Astrocyte (in vitro differentiated cells and primary cell): ENCODE measurements around the gene PSMD12. TPM values are rescaled to one million over a fixed set of nuclear protein-coding genes. Genes with fewer than 3 reads are reported as not detected.

ENCODE experiments used
- DNase-seq: peaks from one replicate; pipeline ENCODE4 v3.0.0-alpha.2; 2010; ENCODE audit warnings: low read depth
- FAIRE-seq: peaks from 2 replicates; lab custom pipeline; 2011; peaks lifted over from hg19 to GRCh38; lab: Jason Lieb, UNC
- H2AFZ ChIP-seq: 2 replicates; pipeline ENCODE4 v1.6.0; 2012; ENCODE audit warnings: low read depth, low read length, inconsistent platforms
- H3K27ac ChIP-seq: 2 replicates; pipeline ENCODE4 v1.5.1; 2011; ENCODE audit warnings: low read depth, low read length, inconsistent platforms
- H3K27me3 ChIP-seq: 2 replicates; pipeline ENCODE4 v1.6.0; 2011; ENCODE audit warnings: low read length, inconsistent platforms; ENCODE audit not compliant: insufficient read depth
- H3K36me3 ChIP-seq: 2 replicates; pipeline ENCODE4 v1.5.1; 2011; ENCODE audit warnings: low read length, inconsistent platforms; ENCODE audit not compliant: insufficient read depth
- H3K4me1 ChIP-seq: 2 replicates; pipeline ENCODE4 v1.5.1; 2011; ENCODE audit warnings: low read length, inconsistent platforms; ENCODE audit not compliant: insufficient read depth
- H3K4me2 ChIP-seq: 2 replicates; pipeline ENCODE4 v1.6.0; 2012; ENCODE audit warnings: low read length, inconsistent platforms
- H3K4me3 ChIP-seq: 2 replicates; pipeline ENCODE4 v1.5.1; 2011; ENCODE audit warnings: low read depth, mild to moderate bottlenecking, low read length, inconsistent platforms; ENCODE audit not compliant: insufficient read depth
- H3K79me2 ChIP-seq: 2 replicates; pipeline ENCODE4 v1.6.0; 2012; ENCODE audit warnings: mild to moderate bottlenecking, low read length, inconsistent platforms; ENCODE audit not compliant: insufficient read depth
- H3K9ac ChIP-seq: 2 replicates; pipeline ENCODE4 v1.6.0; 2012; ENCODE audit warnings: mild to moderate bottlenecking, low read length, inconsistent platforms
- H3K9me3 ChIP-seq: 2 replicates; pipeline ENCODE4 v1.5.1; 2012; ENCODE audit warnings: low read depth, mild to moderate bottlenecking, low read length, inconsistent platforms; ENCODE audit not compliant: insufficient read depth
- H4K20me1 ChIP-seq: 2 replicates; pipeline ENCODE4 v1.6.0; 2012; ENCODE audit warnings: low read length, inconsistent platforms; ENCODE audit not compliant: insufficient read depth
- H3K27ac Mint-ChIP-seq: one replicate; pipeline ENCODE4 v1.8.0; 2021; ENCODE audit warnings: mild to moderate bottlenecking, mixed read lengths; ENCODE audit not compliant: unreplicated experiment
- H3K27me3 Mint-ChIP-seq: one replicate; pipeline ENCODE4 v1.8.0; 2021; ENCODE audit warnings: low read depth, mixed read lengths; ENCODE audit not compliant: unreplicated experiment
- H3K36me3 Mint-ChIP-seq: one replicate; pipeline ENCODE4 v1.8.0; 2021; ENCODE audit warnings: low read depth, mixed read lengths; ENCODE audit not compliant: unreplicated experiment
- H3K4me1 Mint-ChIP-seq: one replicate; pipeline ENCODE4 v1.8.0; 2021; ENCODE audit warnings: low read depth, mixed read lengths; ENCODE audit not compliant: unreplicated experiment
- H3K4me3 Mint-ChIP-seq: one replicate; pipeline ENCODE4 v1.8.0; 2021; ENCODE audit warnings: mild to moderate bottlenecking, moderate library complexity, mixed read lengths; ENCODE audit not compliant: unreplicated experiment
- H3K9me3 Mint-ChIP-seq: one replicate; pipeline ENCODE4 v1.8.0; 2021; ENCODE audit warnings: mild to moderate bottlenecking, mixed read lengths; ENCODE audit not compliant: unreplicated experiment
- EZH2 ChIP-seq: IDR thresholded peaks from 2 replicates; pipeline ENCODE4 v1.6.1; 2012; ENCODE audit warnings: mild to moderate bottlenecking, low read length, inconsistent platforms; ENCODE audit not compliant: insufficient read depth
- total RNA-seq: library from RNA; stranded (reverse); gene quantifications from 2 replicates; pipeline ENCODE4 v1.2.1, GENCODE V29; 2021
- TF ChIP-seq, protein P1 (sequence below): IDR thresholded peaks from 2 replicates; pipeline ENCODE4 v1.5.1; 2011; ENCODE audit warnings: low read depth, mild to moderate bottlenecking, inconsistent platforms, low read length, moderate library complexity; ENCODE audit not compliant: insufficient read depth

The PSMD12 gene
- total RNA-seq, 1 donor from 2014 or later: 74.1 TPM

DNA sequence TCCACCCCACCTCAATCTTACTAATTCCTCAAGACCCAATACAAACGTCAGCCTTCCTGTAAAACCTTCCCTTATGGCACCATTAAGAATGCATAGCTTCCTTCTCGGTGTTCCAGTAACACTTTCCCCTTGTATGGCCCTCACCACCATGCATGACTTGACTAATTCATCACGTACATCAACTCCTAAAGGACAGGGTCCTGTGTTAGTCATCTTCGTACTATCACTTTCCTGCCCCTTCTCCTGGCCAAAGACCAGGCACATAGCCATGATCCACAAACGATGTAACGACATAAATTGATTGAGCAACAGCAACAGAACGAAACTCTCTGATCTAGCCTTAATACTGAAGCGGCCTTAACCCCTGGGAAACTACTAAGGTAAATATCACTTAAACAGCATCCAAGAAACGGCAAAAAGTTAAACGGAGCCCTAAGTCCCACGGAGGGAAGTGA lies 612 bp downstream of the PSMD12 start:
- H3K9me3 ChIP-seq: no peaks in the 10 kb centered on the region
- TF ChIP-seq, protein P1, sequence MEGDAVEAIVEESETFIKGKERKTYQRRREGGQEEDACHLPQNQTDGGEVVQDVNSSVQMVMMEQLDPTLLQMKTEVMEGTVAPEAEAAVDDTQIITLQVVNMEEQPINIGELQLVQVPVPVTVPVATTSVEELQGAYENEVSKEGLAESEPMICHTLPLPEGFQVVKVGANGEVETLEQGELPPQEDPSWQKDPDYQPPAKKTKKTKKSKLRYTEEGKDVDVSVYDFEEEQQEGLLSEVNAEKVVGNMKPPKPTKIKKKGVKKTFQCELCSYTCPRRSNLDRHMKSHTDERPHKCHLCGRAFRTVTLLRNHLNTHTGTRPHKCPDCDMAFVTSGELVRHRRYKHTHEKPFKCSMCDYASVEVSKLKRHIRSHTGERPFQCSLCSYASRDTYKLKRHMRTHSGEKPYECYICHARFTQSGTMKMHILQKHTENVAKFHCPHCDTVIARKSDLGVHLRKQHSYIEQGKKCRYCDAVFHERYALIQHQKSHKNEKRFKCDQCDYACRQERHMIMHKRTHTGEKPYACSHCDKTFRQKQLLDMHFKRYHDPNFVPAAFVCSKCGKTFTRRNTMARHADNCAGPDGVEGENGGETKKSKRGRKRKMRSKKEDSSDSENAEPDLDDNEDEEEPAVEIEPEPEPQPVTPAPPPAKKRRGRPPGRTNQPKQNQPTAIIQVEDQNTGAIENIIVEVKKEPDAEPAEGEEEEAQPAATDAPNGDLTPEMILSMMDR: no peak
- TF ChIP-seq EZH2: no peak
- H4K20me1 ChIP-seq: peaks cover 52% of the 10 kb centered on the region
- H3K9me3 Mint-ChIP-seq: no peaks in the 10 kb centered on the region
- H3K4me3 Mint-ChIP-seq: peak overlapping the region; percentile 94
- DNase-seq (peak; percentile 78), FAIRE-seq (no peak)
- peak overlapping the region; percentile 90 for H2AFZ ChIP-seq
- no peaks in the 10 kb centered on the region for H3K27me3 Mint-ChIP-seq
- peaks cover 9% of the 10 kb centered on the region for H3K4me1 ChIP-seq
- no peaks in the 10 kb centered on the region for H3K27me3 ChIP-seq
- H3K36me3 ChIP-seq: peaks cover 1% of the 10 kb centered on the region
- peaks cover 15% of the 10 kb centered on the region for H3K4me1 Mint-ChIP-seq
- H3K27ac ChIP-seq: peak overlapping the region; percentile 97
- peak overlapping the region; percentile 99 for H3K9ac ChIP-seq
- peak overlapping the region; percentile 91 for H3K4me2 ChIP-seq
- peaks cover 57% of the 10 kb centered on the region for H3K79me2 ChIP-seq
- H3K4me3 ChIP-seq: peak overlapping the region; percentile 97
- peaks cover 4% of the 10 kb centered on the region for H3K36me3 Mint-ChIP-seq
- H3K27ac Mint-ChIP-seq: peak overlapping the region; percentile 77

DNA sequence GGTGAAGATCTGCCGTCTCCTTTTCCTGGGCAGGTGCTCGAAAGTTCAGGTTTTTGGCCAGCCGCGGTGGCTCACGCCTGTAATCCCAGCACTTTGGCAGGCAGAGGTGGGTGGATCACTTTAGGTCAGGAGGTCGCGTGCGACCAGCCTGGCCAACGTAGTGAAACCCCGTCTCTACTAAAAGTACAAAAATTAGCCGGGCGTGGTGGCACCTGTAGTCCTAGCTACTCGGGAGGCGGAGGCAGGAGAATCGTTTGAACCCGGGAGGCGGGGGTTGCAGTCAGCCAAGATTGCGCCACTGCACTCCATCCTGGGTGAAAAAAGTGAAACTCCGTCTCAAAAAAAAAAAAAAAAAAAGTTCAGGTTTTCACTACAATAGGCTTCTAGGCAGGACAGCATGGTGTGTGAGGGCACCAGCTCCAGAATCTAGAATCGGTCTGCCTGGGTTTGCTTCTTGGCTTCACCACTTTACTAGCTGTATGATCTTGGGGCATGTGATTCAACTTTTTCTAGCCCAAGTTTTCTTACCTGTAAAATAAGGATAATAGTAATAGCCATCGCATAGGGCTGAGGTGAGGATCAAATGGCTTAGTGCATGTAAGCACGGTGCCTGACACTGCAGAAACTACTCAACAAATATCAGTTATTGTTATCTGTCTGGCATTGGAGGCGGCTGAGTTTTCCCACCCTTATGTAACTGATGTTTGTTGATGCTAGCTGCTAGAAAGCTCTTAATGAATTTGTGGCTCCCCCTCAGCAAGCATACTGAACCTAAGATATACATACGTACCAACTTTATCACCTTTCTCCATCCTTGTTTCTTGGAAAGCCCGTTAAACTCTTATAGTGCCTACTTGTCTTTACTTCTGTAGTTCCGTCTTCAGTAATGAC lies 1.3 kb downstream of the PSMD12 start:
- peak overlapping the region; percentile 77 for H3K27ac Mint-ChIP-seq
- H3K36me3 Mint-ChIP-seq: peaks cover 4% of the 10 kb centered on the region
- peak overlapping the region; percentile 97 for H3K27ac ChIP-seq
- no peak for TF ChIP-seq EZH2
- TF ChIP-seq, protein P1: no peak
- H2AFZ ChIP-seq: no peak overlapping the region
- no peaks in the 10 kb centered on the region for H3K27me3 Mint-ChIP-seq
- peak overlapping the region; percentile 99 for H3K9ac ChIP-seq
- H3K4me2 ChIP-seq: peak overlapping the region; percentile 91
- DNase-seq (no peak), FAIRE-seq (no peak)
- peaks cover 64% of the 10 kb centered on the region for H3K79me2 ChIP-seq
- H3K9me3 ChIP-seq: no peaks in the 10 kb centered on the region
- H4K20me1 ChIP-seq: peaks cover 59% of the 10 kb centered on the region
- no peaks in the 10 kb centered on the region for H3K27me3 ChIP-seq
- H3K4me1 Mint-ChIP-seq: peaks cover 18% of the 10 kb centered on the region
- H3K9me3 Mint-ChIP-seq: no peaks in the 10 kb centered on the region
- peaks cover 7% of the 10 kb centered on the region for H3K36me3 ChIP-seq
- H3K4me3 ChIP-seq: peak overlapping the region; percentile 97
- H3K4me1 ChIP-seq: peaks cover 9% of the 10 kb centered on the region
- peak overlapping the region; percentile 94 for H3K4me3 Mint-ChIP-seq

DNA sequence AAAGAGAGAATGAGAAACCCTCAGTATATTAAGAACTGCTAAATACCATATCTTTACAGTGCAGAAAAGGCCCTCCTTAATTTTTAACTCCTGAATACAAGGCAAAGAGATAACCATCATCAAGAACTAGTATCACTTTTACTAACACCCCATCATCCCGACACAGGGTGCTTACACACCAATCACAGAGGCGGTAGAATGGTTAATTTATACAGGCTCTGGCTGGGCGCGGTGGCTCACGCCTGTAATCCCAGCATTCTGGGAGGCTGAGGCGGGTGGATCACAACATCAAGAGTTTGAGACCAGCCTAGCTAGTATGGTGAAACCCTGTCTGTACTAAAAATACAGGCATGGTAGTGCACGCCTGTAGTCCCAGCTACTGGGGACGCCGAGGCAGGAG lies 4.2 kb downstream of the PSMD12 start:
- peaks cover 84% of the 10 kb centered on the region for H4K20me1 ChIP-seq

More for the DNA sequence above, 4.2 kb downstream of the PSMD12 start:
- Histone ChIP-seq H3K36me3 (peaks cover 21% of the 10 kb centered on the region), H3K4me2 (no peak overlapping the region), H2AFZ (no peak overlapping the region), H3K27me3 (no peaks in the 10 kb centered on the region), H3K4me1 (peaks cover 13% of the 10 kb centered on the region), H3K79me2 (peaks cover 93% of the 10 kb centered on the region), H3K9ac (no peak overlapping the region), H3K4me3 (no peak overlapping the region), H3K9me3 (no peaks in the 10 kb centered on the region), H3K27ac (no peak overlapping the region)
- Mint-ChIP-seq H3K4me3 (no peak overlapping the region), H3K36me3 (peaks cover 6% of the 10 kb centered on the region), H3K9me3 (no peaks in the 10 kb centered on the region), H3K27me3 (no peaks in the 10 kb centered on the region), H3K4me1 (peaks cover 21% of the 10 kb centered on the region), H3K27ac (no peak overlapping the region)
- DNase-seq (no peak), FAIRE-seq (no peak)
- TF ChIP-seq, protein P1: no peak
- TF ChIP-seq EZH2: no peak
